HUES64 (cell line): Measurements from ENCODE around the gene DCAF6.
"Not testable (repeated sequence)": the region's sequence is repeated elsewhere in the genome, so short reads cannot be mapped to it uniquely, and the experiment has no call there.

Experiments
- H3K27ac ChIP-seq: 2 replicates; pipeline ENCODE4 v1.7.0; 2013; ENCODE audit warnings: low read depth, low read length, inconsistent platforms
- H3K27me3 ChIP-seq: 2 replicates; pipeline ENCODE4 v1.6.1; 2013; ENCODE audit warnings: mild to moderate bottlenecking, low read length; ENCODE audit not compliant: insufficient read depth
- H3K36me3 ChIP-seq: 2 replicates; pipeline ENCODE4 v1.6.1; 2013; ENCODE audit warnings: mild to moderate bottlenecking, low read length; ENCODE audit not compliant: insufficient read depth
- H3K4me1 ChIP-seq: 2 replicates; pipeline ENCODE4 v1.6.1; 2013; ENCODE audit warnings: mild to moderate bottlenecking, low read length, moderate library complexity; ENCODE audit not compliant: insufficient read depth
- H3K4me3 ChIP-seq: 2 replicates; pipeline ENCODE4 v1.5.1; 2013; ENCODE audit warnings: mild to moderate bottlenecking, low read length, moderate library complexity
- H3K9ac ChIP-seq: 2 replicates; pipeline ENCODE4 v1.6.1; 2013; ENCODE audit warnings: mild to moderate bottlenecking, low read depth, low read length
- H3K9me3 ChIP-seq: 2 replicates; pipeline ENCODE4 v1.6.1; 2013; ENCODE audit warnings: low read depth, low read length; ENCODE audit not compliant: insufficient read depth
- WGBS: fragments of 150-250, 120-280 bp; methylation state at CpG from one replicate; pipeline ENCODE4 v1.1.7; 2013; ENCODE audit warnings: missing lambda C conversion rate; 5-methylcytosine and 5-hydroxymethylcytosine counted together

The DCAF6 gene

DNA sequence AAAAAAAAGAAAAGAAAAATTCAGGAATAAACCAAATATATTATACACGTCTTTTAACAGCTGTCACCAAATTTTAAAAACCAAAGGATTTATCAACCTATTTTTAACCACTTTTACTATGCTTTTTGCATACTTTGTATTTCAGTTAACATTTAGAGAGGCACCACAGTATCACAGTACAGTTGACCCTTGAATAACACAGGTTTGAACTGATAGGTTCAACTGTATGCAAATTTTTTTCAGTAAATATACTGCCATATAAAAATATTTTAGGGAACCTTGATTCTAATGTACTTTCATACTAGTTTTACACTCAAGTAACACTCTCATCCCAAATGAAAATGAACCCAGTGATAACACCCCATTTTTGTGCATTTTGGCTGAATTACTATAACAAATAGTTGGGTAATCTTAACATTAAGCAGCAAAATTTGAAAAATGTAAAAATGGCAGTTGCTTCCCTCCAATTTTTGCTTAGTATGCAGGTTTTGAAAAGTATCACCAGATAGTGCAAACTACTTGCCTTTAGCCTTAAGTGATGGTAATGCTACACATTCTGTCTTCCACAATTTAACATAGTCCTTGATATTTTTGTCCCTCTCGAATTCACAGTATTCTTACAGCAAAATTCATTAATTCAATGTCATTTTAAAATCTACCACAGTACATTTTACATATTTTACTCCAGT lies 11.8 kb upstream of the DCAF6 start:
- Histone ChIP-seq H3K9me3 (no peaks in the 10 kb centered on the region), H3K36me3 (no peaks in the 10 kb centered on the region), H3K27ac (no peak overlapping the region), H3K4me3 (no peak overlapping the region), H3K4me1 (no peaks in the 10 kb centered on the region), H3K9ac (no peak overlapping the region), H3K27me3 (no peaks in the 10 kb centered on the region)
- 96% methylated on average over 2 of the region's 2 CpGs for WGBS

DNA sequence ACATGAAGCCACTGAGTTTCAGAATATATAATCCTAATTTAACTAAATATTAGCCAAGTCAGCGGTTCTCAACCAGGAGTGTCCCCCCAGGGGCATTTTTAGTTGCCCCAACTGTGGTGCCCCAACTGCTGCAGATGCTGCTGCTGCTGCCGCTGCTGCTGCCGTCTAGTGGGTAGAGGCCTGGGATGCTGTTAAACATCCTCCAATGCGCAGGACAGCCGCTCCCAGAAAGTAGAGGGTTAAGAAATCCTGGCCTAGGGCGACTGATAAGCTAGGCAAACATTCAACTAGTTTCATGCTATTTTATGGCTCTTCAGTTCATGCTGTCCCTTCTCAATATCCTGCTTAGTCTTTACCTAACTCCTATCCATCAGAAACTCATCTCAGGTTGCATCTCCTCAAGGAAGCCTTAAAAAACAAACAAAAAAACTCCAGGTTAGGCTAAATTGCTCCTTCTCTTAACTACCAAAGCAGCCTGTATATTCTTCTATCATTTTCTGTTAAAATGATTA lies 9.9 kb upstream of the DCAF6 start:
- H3K27me3 ChIP-seq, result no peaks in the 10 kb centered on the region
- H3K4me3 ChIP-seq, result no peak overlapping the region
- no peak overlapping the region for H3K9ac ChIP-seq
- no peaks in the 10 kb centered on the region for H3K4me1 ChIP-seq
- WGBS, result 84% methylated on average over 6 of the region's 6 CpGs
- no peak overlapping the region for H3K27ac ChIP-seq
- no peaks in the 10 kb centered on the region for H3K9me3 ChIP-seq
- no peaks in the 10 kb centered on the region for H3K36me3 ChIP-seq

DNA sequence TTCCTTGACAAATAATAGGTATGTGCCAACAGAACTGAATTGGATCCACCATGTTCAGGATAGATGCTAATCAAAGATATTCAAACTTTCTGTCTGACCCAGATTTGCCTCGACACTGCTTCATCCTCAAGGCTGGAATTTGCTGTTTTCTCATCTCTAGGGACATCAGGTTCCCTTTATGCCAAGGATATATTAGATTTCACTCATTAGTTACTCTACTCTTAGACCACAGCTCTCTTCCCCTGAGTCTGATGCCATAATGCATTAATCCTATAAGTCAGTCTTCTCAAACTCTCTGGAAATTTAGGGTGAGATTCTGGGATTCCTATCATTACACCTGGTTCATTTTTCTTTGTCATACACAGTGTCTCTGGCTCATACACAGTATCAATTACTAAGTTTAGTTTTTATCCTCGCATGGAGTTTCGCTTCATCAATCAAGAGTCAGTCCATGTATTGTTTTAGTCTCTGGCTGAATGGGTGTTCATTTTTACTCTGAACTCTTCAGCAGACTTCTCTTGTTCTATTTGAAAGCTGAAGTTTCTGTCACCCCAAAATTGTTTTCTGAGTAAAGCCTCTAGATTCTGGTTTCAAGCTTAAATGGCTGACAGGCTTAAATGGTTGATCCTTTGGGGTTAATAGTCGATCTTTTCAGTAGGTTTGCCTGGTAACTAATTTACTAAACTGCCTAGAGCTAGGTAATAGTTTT lies 9.3 kb upstream of the DCAF6 start:
- Histone ChIP-seq H3K36me3 (no peaks in the 10 kb centered on the region), H3K27me3 (no peaks in the 10 kb centered on the region), H3K9me3 (no peaks in the 10 kb centered on the region), H3K27ac (no peak overlapping the region), H3K9ac (no peak overlapping the region), H3K4me3 (no peak overlapping the region), H3K4me1 (no peaks in the 10 kb centered on the region)
- 100% methylated on average over 4 of the region's 4 CpGs for WGBS

DNA sequence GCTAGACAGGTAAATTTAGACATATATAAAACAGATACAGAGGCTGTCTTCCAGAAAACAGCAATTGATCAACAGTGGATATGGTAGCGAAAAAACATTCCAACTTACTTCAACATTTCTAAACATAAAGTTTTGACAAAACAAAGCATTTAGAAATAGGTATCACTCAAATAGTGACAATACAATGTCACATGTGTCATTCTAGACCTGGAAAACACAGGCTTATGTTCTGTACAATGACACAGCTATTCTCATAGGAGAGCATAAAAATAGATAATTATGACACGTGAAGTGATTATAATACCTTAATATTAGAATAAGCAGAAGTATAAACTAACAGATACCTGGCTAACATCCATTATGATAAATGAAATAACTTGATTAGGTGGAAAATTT lies 8.0 kb upstream of the DCAF6 start:
- no peak overlapping the region for H3K4me3 ChIP-seq
- H3K4me1 ChIP-seq, result no peaks in the 10 kb centered on the region
- 100% methylated on average over 1 of the region's 2 CpGs for WGBS
- no peaks in the 10 kb centered on the region for H3K9me3 ChIP-seq
- no peaks in the 10 kb centered on the region for H3K36me3 ChIP-seq
- no peak overlapping the region for H3K9ac ChIP-seq
- no peak overlapping the region for H3K27ac ChIP-seq
- no peaks in the 10 kb centered on the region for H3K27me3 ChIP-seq

DNA sequence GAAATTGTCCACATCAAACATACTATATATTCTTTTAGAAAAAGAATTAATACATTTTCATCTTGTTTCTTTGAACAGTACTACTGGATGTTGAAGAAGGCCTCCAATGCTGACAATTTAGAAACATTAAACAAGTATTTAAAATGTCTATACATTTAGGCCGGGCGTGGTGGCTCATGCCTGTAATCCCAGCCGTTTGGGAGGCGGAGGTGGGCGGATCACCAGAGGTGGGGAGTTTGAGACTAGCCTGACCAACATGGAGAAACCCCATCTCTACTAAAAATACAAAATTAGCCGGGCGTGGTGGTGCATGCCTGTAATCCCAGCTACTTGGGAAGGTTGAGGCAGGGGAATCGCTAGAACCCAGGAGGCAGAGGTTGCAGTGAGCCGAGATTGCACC lies 7.6 kb upstream of the DCAF6 start:
- H3K27me3 ChIP-seq, H3K4me3 ChIP-seq, H3K9ac ChIP-seq, H3K36me3 ChIP-seq, H3K4me1 ChIP-seq, H3K27ac ChIP-seq, H3K9me3 ChIP-seq: not testable (repeated sequence)
- WGBS, result 94% methylated on average over 9 of the region's 9 CpGs

DNA sequence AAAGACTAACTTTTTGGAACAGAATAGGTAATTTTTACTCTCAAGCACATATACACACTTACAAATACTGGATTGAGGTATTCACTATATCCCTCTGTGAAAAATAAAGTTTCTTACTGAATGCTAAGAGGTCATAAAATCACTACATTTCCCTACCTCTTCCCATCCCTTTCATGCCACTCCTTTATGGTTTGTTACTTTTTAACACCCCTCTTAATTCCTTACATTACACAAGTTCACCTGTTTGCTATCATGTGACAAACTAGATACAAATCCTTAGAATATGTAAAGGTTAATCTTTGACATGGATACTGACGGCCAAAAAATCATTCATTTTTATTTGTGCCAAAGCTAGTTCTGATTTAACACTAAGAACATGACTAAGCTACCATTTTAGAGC lies 6.8 kb upstream of the DCAF6 start:
- Histone ChIP-seq H3K9ac (no peak overlapping the region), H3K36me3 (no peaks in the 10 kb centered on the region), H3K4me1 (peaks cover 6% of the 10 kb centered on the region), H3K4me3 (no peak overlapping the region), H3K27me3 (no peaks in the 10 kb centered on the region), H3K9me3 (no peaks in the 10 kb centered on the region), H3K27ac (no peak overlapping the region)
- 100% methylated on average over 1 of the region's 1 CpG for WGBS

DNA sequence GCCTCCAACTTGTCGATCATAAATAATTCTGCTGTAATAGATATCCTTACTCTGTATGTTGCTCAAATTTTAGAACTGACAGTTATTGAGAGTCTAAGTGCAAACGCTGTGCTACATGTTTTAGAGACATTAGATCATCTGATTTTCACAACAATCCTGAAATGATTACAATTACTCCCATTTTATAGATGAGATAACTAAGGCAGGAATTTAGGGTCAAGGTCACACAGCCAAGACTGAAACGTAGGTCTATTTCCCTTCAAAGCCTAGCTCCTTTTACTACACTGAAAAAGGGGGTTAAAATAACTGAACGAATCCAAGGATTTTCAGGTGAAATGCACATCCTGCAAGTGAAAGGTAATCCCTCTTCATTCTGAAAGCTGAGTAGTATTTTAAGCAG lies 2.7 kb upstream of the DCAF6 start:
- Histone ChIP-seq H3K9ac (no peak overlapping the region), H3K9me3 (no peaks in the 10 kb centered on the region), H3K27me3 (no peaks in the 10 kb centered on the region), H3K36me3 (no peaks in the 10 kb centered on the region), H3K27ac (no peak overlapping the region), H3K4me1 (peaks cover 20% of the 10 kb centered on the region), H3K4me3 (no peak overlapping the region)
- 86% methylated on average over 4 of the region's 4 CpGs for WGBS

DNA sequence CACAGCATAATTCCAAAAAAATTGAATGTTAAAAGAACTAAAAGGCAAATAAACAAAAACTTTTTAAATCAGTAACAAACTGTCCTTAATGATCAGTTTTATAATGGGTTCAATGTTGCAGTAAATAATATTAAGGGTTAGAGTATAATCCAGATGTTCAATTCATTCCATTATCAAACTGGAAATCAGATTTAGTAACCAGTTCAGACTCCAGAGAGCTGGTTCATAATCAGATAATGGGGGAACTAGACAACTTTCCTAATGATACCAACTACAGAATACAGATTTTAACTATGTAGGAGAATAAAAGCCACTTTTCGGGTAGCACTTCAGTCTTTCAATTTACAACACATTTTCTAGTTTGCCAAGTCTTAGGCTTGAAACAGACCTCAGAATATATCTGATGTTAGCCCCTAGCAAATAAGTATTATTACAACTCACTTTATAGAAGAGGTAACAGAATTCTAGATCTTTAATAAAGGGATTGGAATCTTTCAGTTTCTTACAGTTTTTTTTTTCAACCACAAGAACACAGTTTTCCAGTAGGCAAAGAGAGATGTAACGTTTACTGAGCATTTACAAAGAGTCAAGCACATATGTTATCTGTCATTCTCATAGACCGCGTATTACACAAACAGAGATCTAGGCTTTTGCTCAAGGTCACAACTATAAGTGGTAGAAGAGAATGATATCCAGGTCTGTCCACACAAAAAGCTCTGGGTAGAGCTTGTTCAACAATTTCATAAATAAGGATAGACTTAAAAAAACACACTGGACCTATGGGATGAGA lies 1.9 kb upstream of the DCAF6 start:
- H3K27me3 ChIP-seq, result no peaks in the 10 kb centered on the region
- H3K4me3 ChIP-seq, result peak overlapping the region; percentile 73
- no peak overlapping the region for H3K27ac ChIP-seq
- peak overlapping the region; percentile 95; the same call in 1 of the 2 replicates for H3K9ac ChIP-seq
- 82% methylated on average over 4 of the region's 4 CpGs for WGBS
- H3K9me3 ChIP-seq, result no peaks in the 10 kb centered on the region
- H3K4me1 ChIP-seq, result peaks cover 24% of the 10 kb centered on the region
- H3K36me3 ChIP-seq, result no peaks in the 10 kb centered on the region

DNA sequence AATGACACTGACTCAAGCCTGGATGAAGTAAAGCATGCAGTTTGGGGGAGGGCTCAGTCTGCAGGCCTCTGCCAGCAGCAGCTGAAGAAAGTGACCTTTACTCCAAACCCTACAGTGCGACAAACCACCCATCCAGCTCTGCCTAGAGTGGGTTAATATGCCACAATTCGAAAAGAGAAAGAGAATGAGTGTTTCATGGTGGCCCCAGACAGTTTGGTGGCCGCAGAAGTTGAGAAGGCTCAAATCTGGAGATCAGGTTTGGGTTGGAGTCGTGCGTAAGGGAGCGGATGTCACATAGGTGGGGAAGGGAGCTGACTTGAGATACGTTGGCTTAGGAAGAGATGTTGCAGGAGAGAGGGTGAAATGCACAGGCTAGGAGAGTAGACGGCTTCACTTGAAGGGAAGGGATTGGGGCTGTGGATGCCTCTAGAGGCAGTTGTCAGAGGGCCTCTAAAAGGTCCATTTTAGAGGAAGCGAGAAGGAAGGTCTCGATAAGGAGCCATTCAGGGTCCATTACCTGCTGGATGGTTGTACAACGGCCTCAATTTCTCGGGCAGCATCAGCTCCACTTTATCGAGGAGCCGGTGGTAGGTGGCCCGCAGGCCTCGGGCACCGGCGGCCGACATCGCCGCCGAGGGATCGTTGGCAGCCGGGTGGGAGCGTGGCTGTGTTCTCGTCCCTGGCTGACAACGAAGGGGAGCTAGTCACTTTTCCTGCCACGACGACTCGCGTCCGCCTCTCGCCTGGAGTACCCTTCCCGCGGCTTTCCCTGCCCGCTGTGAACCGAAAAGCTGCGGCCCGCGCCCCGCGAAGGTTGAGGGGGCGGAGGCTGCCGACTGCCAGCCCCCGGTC lies 1.0 kb upstream of the DCAF6 start:
- H3K9me3 ChIP-seq, result no peaks in the 10 kb centered on the region
- no peaks in the 10 kb centered on the region for H3K36me3 ChIP-seq
- H3K27me3 ChIP-seq, result no peaks in the 10 kb centered on the region
- WGBS, result 2% methylated on average over 45 of the region's 45 CpGs
- peak overlapping the region; percentile 73 for H3K4me3 ChIP-seq
- no peak overlapping the region for H3K27ac ChIP-seq
- peaks cover 24% of the 10 kb centered on the region for H3K4me1 ChIP-seq
- H3K9ac ChIP-seq, result peak overlapping the region; percentile 95

DNA sequence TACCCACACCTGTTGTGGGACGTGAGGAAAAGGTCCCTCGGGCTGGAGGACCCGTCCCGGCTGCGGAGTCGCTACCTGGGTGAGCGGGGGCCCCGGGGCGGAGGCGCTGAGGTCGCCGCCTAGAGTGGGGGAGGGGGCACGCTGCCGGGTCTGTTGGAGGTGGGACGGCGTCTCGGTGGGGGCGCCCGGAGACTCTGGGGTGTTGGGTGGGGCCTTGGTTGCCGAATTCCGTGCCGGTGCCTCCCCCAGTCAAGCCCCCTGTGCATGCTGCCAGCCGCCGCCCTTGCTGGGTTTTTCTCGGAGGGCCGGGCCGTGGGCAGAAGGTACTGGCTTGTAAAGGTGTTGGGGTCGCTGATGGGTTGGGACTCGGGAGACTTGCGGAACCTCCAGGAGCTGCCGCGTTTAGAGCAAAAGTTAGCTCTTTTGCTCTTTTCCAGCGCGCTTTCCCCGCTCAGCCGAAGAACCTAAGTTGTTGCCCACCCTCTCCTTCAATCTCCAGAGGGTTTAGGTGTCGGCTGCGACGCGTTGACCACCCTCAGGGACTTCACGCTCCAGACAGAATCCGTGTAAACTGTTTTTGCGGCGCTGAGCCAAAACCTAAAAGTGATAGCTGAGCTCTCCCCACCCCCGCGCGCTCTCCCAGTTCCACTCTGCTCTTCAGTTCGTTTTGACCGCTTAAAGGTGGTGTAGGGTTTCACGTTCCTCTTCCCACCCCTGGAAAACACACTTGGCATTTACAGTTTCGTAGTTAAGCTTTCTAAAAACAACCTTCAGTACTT lies 636 bp downstream of the DCAF6 start, which contains the start of gene MPC2:
Gene MPC2 (minus strand): TSS at position 143 of the 779 bp plus-strand sequence. CDS start 1,231 bp downstream, outside the sequence.
- Histone ChIP-seq H3K4me1 (peaks cover 24% of the 10 kb centered on the region), H3K4me3 (peak within 1 kb of the TSS; percentile 73), H3K9ac (peak within 1 kb of the TSS; percentile 95), H3K9me3 (no peaks in the 10 kb centered on the region), H3K27me3 (no peaks in the 10 kb centered on the region), H3K36me3 (no peaks in the 10 kb centered on the region), H3K27ac (peak within 1 kb of the TSS; percentile 97)
- WGBS, result under 1% methylated on average over 51 of the region's 51 CpGs
